ENCODE results near the gene SLC8A2.

- no peak for TF ChIP-seq NRF1 (IDR thresholded peaks at IDR 0.05; ENCODE audit: low read depth, low read length)
- no peak for TF ChIP-seq CTCF (IDR thresholded peaks at IDR 0.05; ENCODE audit: control extremely low read depth in 1 of 3, insufficient read depth in 1 of 3, low read depth in 1 of 3, low read length in 3 of 3)
- TF ChIP-seq EGR1 (IDR thresholded peaks at IDR 0.05; ENCODE audit: borderline replicate concordance, low read depth, low read length) = no peak
- TF ChIP-seq PHF8 (conservative IDR thresholded peaks at IDR 0.05; ENCODE audit: low read depth, low read length) = no peak
- TF ChIP-seq HDAC2 (IDR thresholded peaks at IDR 0.05; ENCODE audit: borderline replicate concordance in 1 of 2, low read depth in 2 of 2, low read length in 2 of 2) = no peak
- no peak for TF ChIP-seq GTF2F1 (IDR thresholded peaks at IDR 0.05; ENCODE audit: borderline replicate concordance, low read depth, low read length)
- no peak for TF ChIP-seq USF2 (IDR thresholded peaks at IDR 0.05; ENCODE audit: low read length)
- no peak for TF ChIP-seq MAX (IDR thresholded peaks at IDR 0.05)
- no peak for TF ChIP-seq CEBPB (IDR thresholded peaks at IDR 0.05; ENCODE audit: low read depth, low read length)
- no peak for TF ChIP-seq POLR2AphosphoS5 (IDR thresholded peaks at IDR 0.05; ENCODE audit: low read depth, low read length)
- TF ChIP-seq RNF2 (IDR thresholded peaks at IDR 0.05; ENCODE audit: borderline replicate concordance, low read depth, low read length, missing control alignments, poor library complexity, severe bottlenecking) = no peak
- TF ChIP-seq TAF1 (IDR thresholded peaks at IDR 0.05; ENCODE audit: low read depth, low read length) = no peak
- TF ChIP-seq E2F6 (IDR thresholded peaks at IDR 0.05) = no peak
- no peak for TF ChIP-seq EZH2 (IDR thresholded peaks at IDR 0.05; ENCODE audit: low read depth, low read length, severe bottlenecking)
Measured at GRCh38 chr19:47405854-47406417, 65.8 kb downstream of the SLC8A2 start.
